Panc1 (cell line): Measurements from ENCODE around the gene TARP.
"Not testable (repeated sequence)": the region's sequence is repeated elsewhere in the genome, so short reads cannot be mapped to it uniquely, and the experiment has no call there.

Experiments
- ATAC-seq: fragments of 200-7000 bp; cut with Tn5 transposase; 2 replicates; pipeline ENCODE4 v1.9.1; 2020; ENCODE audit warnings: mild to moderate bottlenecking, moderate library complexity
- BruUV-seq: library from RNA; stranded (reverse); fragments of 400-500 nt; replicated peaks from 2 replicates; lab custom pipeline; 2021; lab: Mats Ljungman, UMichigan
- CTCF ChIA-PET: fragments of 300-600 bp; sonication (Branson Sonifier 250); formaldehyde crosslinking; loops from one replicate; lab custom pipeline; 2022; ENCODE audit warnings: antibody characterized with exemption; lab: Charles Lee
- POLR2A ChIA-PET: fragments of 300-600 bp; sonication (Branson Sonifier 250); formaldehyde crosslinking; loops from one replicate; lab custom pipeline; 2022; ENCODE audit warnings: antibody characterized with exemption; lab: Charles Lee
- DNase-seq: peaks from one replicate; pipeline ENCODE4 v3.0.0-alpha.2; 2010; ENCODE audit warnings: low read depth, low spot score
- H3K27ac ChIP-seq: 2 replicates; pipeline ENCODE4 v1.5.1; 2011; ENCODE audit warnings: mild to moderate bottlenecking, low read length, inconsistent platforms
- H3K27me3 ChIP-seq: fragments of 200-500 bp; sonication (Bioruptor generic); 2 replicates; pipeline ENCODE4 v1.6.0; 2014; ENCODE audit warnings: low read length, inconsistent platforms; ENCODE audit not compliant: control insufficient read depth, insufficient read depth
- H3K36me3 ChIP-seq: fragments of 200-500 bp; sonication (Bioruptor generic); 2 replicates; pipeline ENCODE4 v1.5.1; 2014; ENCODE audit warnings: inconsistent platforms, mild to moderate bottlenecking, low read length, moderate library complexity; ENCODE audit not compliant: control insufficient read depth, insufficient read depth
- H3K4me1 ChIP-seq: 2 replicates; pipeline ENCODE4 v1.5.1; 2011; ENCODE audit warnings: inconsistent platforms, mild to moderate bottlenecking, low read length, moderate library complexity; ENCODE audit not compliant: control insufficient read depth, insufficient read depth
- H3K4me3 ChIP-seq, 2 experiments: 2 replicates each; pipeline ENCODE4 v1.5.1; 2011 to 2012; ENCODE audit warnings: low read depth in 2 of 2, low read length in 2 of 2, mild to moderate bottlenecking in 2 of 2, inconsistent platforms in 1 of 2, moderate library complexity in 1 of 2
- H3K9me3 ChIP-seq: fragments of 200-500 bp; sonication (Bioruptor generic); 2 replicates; pipeline ENCODE4 v1.5.1; 2014; ENCODE audit warnings: low read depth, mild to moderate bottlenecking, inconsistent platforms, low read length, moderate library complexity; ENCODE audit not compliant: control insufficient read depth, insufficient read depth
- CTCF ChIP-seq: fragments of 450-650 bp; IDR thresholded peaks from 2 replicates; pipeline ENCODE4 v1.5.1; 2017; ENCODE audit warnings: mild to moderate bottlenecking
- POLR2AphosphoS5 ChIP-seq: IDR thresholded peaks from 2 replicates; pipeline ENCODE4 v1.6.1; 2012; ENCODE audit warnings: mild to moderate bottlenecking, low read depth, low read length, moderate library complexity
- REST ChIP-seq, 2 experiments: IDR thresholded peaks; 2 replicates each; pipeline ENCODE4 v1.6.1; 2011 to 2012; ENCODE audit warnings: low read depth in 2 of 2, control low read depth in 1 of 2, low read length in 1 of 2, mild to moderate bottlenecking in 1 of 2, moderate library complexity in 1 of 2; ENCODE audit not compliant: insufficient read depth in 1 of 2
- SIN3A ChIP-seq: IDR thresholded peaks from 2 replicates; pipeline ENCODE4 v1.6.1; 2012; ENCODE audit warnings: low read depth, mild to moderate bottlenecking, low read length, moderate library complexity, borderline replicate concordance; ENCODE audit not compliant: insufficient read depth
- TCF7L2 ChIP-seq: IDR thresholded peaks from 2 replicates; pipeline ENCODE4 v1.6.1; 2011; ENCODE audit warnings: mild to moderate bottlenecking, low read depth, low read length, inconsistent platforms
- in situ Hi-C: cut with HindIII; loops from 2 replicates; pipeline ENCODE4 v1.10.0; 2016; ENCODE audit warnings: low sequenced_read_pairs, low pct_unique_long_range_greater_than_20kb
- intact Hi-C: fragments of 100-400 bp; cut with micrococcal nuclease; formaldehyde crosslinking; loops from one replicate; pipeline ENCODE4 v1.10.0; 2022; ENCODE audit not compliant: unreplicated experiment

Gene TARP

GRCh38 chr7:38245409-38245977 is 27.9 kb downstream of the TARP start:
- TF ChIP-seq CTCF (no peak), REST (IDR thresholded peaks at IDR 0.05; ENCODE audit: insufficient read depth in 1 of 2, low read depth in 2 of 2, low read length in 1 of 2) (no peak), TCF7L2 (no peak), SIN3A (no peak), POLR2AphosphoS5 (no peak)
- no peaks in the 10 kb centered on the region for H3K9me3 ChIP-seq
- no peak overlapping the region for H3K4me3 ChIP-seq
- CTCF ChIA-PET = no interaction called here
- no peaks in the 10 kb centered on the region for H3K4me1 ChIP-seq
- DNase-seq = no peak
- in situ Hi-C loops = no loop called here
- POLR2A ChIA-PET = no interaction called here
- intact Hi-C loops = no loop called here
- BruUV-seq = no TSS peak
- H3K27me3 ChIP-seq = 0 out of 2 replicates have a peak, but pooled peaks cover 2% of the 10 kb centered on the region
- no peak overlapping the region for H3K27ac ChIP-seq
- H3K36me3 ChIP-seq = no peaks in the 10 kb centered on the region
- no peak for ATAC-seq

GRCh38 chr7:38244516-38244915 is 28.9 kb downstream of the TARP start:
- no peak for DNase-seq
- Histone ChIP-seq H3K4me3 (no peak overlapping the region), H3K27ac (no peak overlapping the region), H3K36me3 (no peaks in the 10 kb centered on the region), H3K9me3 (no peaks in the 10 kb centered on the region), H3K4me1 (no peaks in the 10 kb centered on the region), H3K27me3 (0 out of 2 replicates have a peak, but pooled peaks cover 2% of the 10 kb centered on the region)
- CTCF ChIA-PET = no interaction called here
- BruUV-seq = no TSS peak
- intact Hi-C loops (no loop called here), in situ Hi-C loops (no loop called here)
- ATAC-seq = no peak
- TF ChIP-seq REST (IDR thresholded peaks at IDR 0.05; ENCODE audit: insufficient read depth in 1 of 2, low read depth in 2 of 2, low read length in 1 of 2) = no peak
- no peak for TF ChIP-seq TCF7L2
- TF ChIP-seq POLR2AphosphoS5 = no peak
- TF ChIP-seq CTCF = no peak
- TF ChIP-seq SIN3A = no peak
- POLR2A ChIA-PET = no interaction called here

- H3K27ac ChIP-seq, H3K4me3 ChIP-seq, in situ Hi-C loops, ATAC-seq, intact Hi-C loops, H3K9me3 ChIP-seq, H3K27me3 ChIP-seq, POLR2A ChIA-PET, H3K4me1 ChIP-seq, BruUV-seq, CTCF ChIA-PET, H3K36me3 ChIP-seq, DNase-seq: not testable (repeated sequence)
These were observed 30.1 kb downstream of the TARP start for GRCh38 chr7:38243345-38243744.
